GM23338 (cell line): ENCODE data around the gene PTGR3.

Source experiments
- CREB1 ChIP-seq: fragments of 250-450 bp; sonication (Bioruptor Pico); IDR thresholded peaks from 2 replicates; pipeline ENCODE4 v1.5.0; 2020; ENCODE audit warnings: low read depth, mild to moderate bottlenecking, moderate library complexity
- EZH2 ChIP-seq: fragments of 200-600 bp; sonication (generic); IDR thresholded peaks from one replicate; pipeline ENCODE4 v1.8.0; 2017; ENCODE audit warnings: antibody characterized with exemption, mild to moderate bottlenecking, low read depth; ENCODE audit not compliant: unreplicated experiment
- EZH2phosphoT487 ChIP-seq: fragments of 200-600 bp; sonication (generic); IDR thresholded peaks from one replicate; pipeline ENCODE4 v1.8.1; 2018; ENCODE audit warnings: antibody characterized with exemption; ENCODE audit not compliant: unreplicated experiment
- JUNB ChIP-seq: IDR thresholded peaks from one replicate; pipeline ENCODE4 v1.6.1; 2016; ENCODE audit warnings: antibody characterized with exemption; ENCODE audit not compliant: unreplicated experiment
- NANOG ChIP-seq: IDR thresholded peaks from 2 replicates; pipeline ENCODE4 v1.6.1; 2016; ENCODE audit warnings: antibody characterized with exemption, borderline replicate concordance
- POLR2AphosphoS5 ChIP-seq: IDR thresholded peaks from 2 replicates; pipeline ENCODE4 v1.6.1; 2016; ENCODE audit warnings: antibody characterized with exemption, low read depth
- ZNF114 ChIP-seq: fragments of 250-450 bp; sonication (Bioruptor Pico); IDR thresholded peaks from 2 replicates; pipeline ENCODE4 v1.5.0; 2020; ENCODE audit warnings: mild to moderate bottlenecking, moderate library complexity
- TF ChIP-seq, protein P1 (sequence below), 2 experiments: fragments of 200-600 bp in 1 of 2; sonication (generic) in 1 of 2; conservative IDR thresholded peaks; 2 replicates each; pipeline versions ENCODE4 v1.5.1 to v1.6.1; 2016 to 2017; ENCODE audit warnings: antibody characterized with exemption in 2 of 2, low read depth in 2 of 2, mild to moderate bottlenecking in 2 of 2, moderate library complexity in 1 of 2
- TF ChIP-seq, protein P2 (sequence below): IDR thresholded peaks from one replicate; pipeline ENCODE4 v1.6.1; 2018; ENCODE audit warnings: antibody characterized with exemption; ENCODE audit not compliant: unreplicated experiment

DNA sequence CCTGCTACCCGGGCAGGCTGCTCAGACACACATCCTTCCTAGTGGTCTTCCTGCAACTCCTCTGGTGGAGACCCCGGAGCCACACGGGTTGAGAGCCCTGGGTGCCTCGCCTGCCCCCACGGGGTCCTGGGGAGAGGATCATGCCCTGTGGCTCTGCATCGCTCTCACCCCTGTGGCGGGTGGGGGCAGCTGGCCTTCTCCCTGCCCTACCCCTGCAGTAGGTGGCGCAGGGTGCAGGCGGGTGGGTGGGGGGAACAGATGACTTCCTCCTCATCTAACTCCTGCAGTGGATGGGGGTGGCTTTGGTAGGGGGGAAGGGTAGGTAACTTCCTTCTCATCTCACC is 40.2 kb upstream of the PTGR3 start:
- TF ChIP-seq POLR2AphosphoS5 (no peak), EZH2 (no peak), EZH2phosphoT487 (no peak), CREB1 (CRISPR knock-in tag) (no peak), NANOG (no peak), ZNF114 (CRISPR knock-in tag) (no peak), JUNB (no peak)
- TF ChIP-seq, protein P1, sequence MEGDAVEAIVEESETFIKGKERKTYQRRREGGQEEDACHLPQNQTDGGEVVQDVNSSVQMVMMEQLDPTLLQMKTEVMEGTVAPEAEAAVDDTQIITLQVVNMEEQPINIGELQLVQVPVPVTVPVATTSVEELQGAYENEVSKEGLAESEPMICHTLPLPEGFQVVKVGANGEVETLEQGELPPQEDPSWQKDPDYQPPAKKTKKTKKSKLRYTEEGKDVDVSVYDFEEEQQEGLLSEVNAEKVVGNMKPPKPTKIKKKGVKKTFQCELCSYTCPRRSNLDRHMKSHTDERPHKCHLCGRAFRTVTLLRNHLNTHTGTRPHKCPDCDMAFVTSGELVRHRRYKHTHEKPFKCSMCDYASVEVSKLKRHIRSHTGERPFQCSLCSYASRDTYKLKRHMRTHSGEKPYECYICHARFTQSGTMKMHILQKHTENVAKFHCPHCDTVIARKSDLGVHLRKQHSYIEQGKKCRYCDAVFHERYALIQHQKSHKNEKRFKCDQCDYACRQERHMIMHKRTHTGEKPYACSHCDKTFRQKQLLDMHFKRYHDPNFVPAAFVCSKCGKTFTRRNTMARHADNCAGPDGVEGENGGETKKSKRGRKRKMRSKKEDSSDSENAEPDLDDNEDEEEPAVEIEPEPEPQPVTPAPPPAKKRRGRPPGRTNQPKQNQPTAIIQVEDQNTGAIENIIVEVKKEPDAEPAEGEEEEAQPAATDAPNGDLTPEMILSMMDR (conservative IDR thresholded peaks at IDR 0.05; ENCODE audit: low read depth in 2 of 2), result no peak
- TF ChIP-seq, protein P2, sequence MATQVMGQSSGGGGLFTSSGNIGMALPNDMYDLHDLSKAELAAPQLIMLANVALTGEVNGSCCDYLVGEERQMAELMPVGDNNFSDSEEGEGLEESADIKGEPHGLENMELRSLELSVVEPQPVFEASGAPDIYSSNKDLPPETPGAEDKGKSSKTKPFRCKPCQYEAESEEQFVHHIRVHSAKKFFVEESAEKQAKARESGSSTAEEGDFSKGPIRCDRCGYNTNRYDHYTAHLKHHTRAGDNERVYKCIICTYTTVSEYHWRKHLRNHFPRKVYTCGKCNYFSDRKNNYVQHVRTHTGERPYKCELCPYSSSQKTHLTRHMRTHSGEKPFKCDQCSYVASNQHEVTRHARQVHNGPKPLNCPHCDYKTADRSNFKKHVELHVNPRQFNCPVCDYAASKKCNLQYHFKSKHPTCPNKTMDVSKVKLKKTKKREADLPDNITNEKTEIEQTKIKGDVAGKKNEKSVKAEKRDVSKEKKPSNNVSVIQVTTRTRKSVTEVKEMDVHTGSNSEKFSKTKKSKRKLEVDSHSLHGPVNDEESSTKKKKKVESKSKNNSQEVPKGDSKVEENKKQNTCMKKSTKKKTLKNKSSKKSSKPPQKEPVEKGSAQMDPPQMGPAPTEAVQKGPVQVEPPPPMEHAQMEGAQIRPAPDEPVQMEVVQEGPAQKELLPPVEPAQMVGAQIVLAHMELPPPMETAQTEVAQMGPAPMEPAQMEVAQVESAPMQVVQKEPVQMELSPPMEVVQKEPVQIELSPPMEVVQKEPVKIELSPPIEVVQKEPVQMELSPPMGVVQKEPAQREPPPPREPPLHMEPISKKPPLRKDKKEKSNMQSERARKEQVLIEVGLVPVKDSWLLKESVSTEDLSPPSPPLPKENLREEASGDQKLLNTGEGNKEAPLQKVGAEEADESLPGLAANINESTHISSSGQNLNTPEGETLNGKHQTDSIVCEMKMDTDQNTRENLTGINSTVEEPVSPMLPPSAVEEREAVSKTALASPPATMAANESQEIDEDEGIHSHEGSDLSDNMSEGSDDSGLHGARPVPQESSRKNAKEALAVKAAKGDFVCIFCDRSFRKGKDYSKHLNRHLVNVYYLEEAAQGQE, result no peak
